Esophagus (tissue), 2 donors: ENCODE results near the gene ACTR1B. TPM values are rescaled to one million over a fixed set of nuclear protein-coding genes. Genes with fewer than 3 reads are reported as not detected.
"Not testable (repeated sequence)": the region's sequence is repeated elsewhere in the genome, so short reads cannot be mapped to it uniquely, and the experiment has no call there.

Experiments
- H3K27ac ChIP-seq, 2 donors: one replicate each; pipeline ENCODE4 v1.5.1; 2013; ENCODE audit warnings: low read depth in 2 of 2, mild to moderate bottlenecking in 2 of 2, inconsistent platforms in 1 of 2, low read length in 1 of 2, moderate library complexity in 1 of 2
- H3K27me3 ChIP-seq, 2 donors: one replicate each; pipeline ENCODE4 v1.6.1; 2013; ENCODE audit warnings: low read length in 2 of 2, control low read depth in 1 of 2, mild to moderate bottlenecking in 1 of 2; ENCODE audit not compliant: insufficient read depth in 2 of 2, control insufficient read depth in 1 of 2
- H3K36me3 ChIP-seq, 2 donors: one replicate each; pipeline ENCODE4 v1.6.1; 2013; ENCODE audit warnings: low read length in 1 of 2; ENCODE audit not compliant: control insufficient read depth in 2 of 2, insufficient read depth in 2 of 2
- H3K4me1 ChIP-seq, 2 donors: one replicate each; pipeline ENCODE4 v1.6.1; 2013; ENCODE audit warnings: low read length in 1 of 2; ENCODE audit not compliant: control insufficient read depth in 2 of 2, insufficient read depth in 2 of 2
- H3K4me3 ChIP-seq, 2 donors: one replicate each; pipeline ENCODE4 v1.5.1; 2013; ENCODE audit warnings: low read length in 2 of 2, mild to moderate bottlenecking in 2 of 2, low read depth in 1 of 2, moderate library complexity in 1 of 2
- H3K9me3 ChIP-seq, 2 donors: one replicate each; pipeline ENCODE4 v1.6.1; 2013; ENCODE audit warnings: mild to moderate bottlenecking in 2 of 2, low read depth in 1 of 2, low read length in 1 of 2, moderate library complexity in 1 of 2; ENCODE audit not compliant: control insufficient read depth in 2 of 2, insufficient read depth in 1 of 2
- WGBS, 2 donors: extraction: QIAGEN DNeasy Blood & Tissue Kit; methylation state at CpG; one replicate each; pipeline ENCODE4 v1.1.7; 2013; 5-methylcytosine and 5-hydroxymethylcytosine counted together
- polyA plus RNA-seq, 2 donors: library from polyadenylated mRNA; stranded (reverse); fragments of 200-250 nt; gene quantifications; one replicate each; pipeline ENCODE4 v1.2.3, GENCODE V29; 2013
- donor health status: healthy with polysubstance abuse.
- donor health status: Bipolar disorder and iron deficiency.

Gene ACTR1B
- polyA plus RNA-seq, 2 donors = 39.2 to 40.9 TPM

DNA sequence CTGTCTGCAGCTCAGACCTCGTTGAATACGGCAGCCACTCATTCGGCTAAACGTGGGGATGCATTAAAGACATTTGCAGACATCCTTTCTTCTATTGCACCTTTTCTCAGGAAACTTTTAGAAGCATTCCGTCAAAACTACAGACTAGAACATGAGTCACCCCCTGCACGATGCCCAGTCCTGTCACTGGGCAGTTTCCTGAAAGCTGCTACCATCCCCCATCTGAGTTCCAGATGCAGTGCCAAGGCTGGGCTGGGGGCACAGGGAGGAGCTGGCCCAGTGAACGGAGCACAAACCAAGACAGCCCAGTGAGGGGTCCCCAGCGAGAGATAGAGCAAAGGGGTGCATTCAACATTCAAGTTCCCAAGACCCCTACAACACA is 37.8 kb downstream of the ACTR1B start:
- 64 to 75% methylated on average over 8 of the region's 8 CpGs for WGBS, 2 donors

DNA sequence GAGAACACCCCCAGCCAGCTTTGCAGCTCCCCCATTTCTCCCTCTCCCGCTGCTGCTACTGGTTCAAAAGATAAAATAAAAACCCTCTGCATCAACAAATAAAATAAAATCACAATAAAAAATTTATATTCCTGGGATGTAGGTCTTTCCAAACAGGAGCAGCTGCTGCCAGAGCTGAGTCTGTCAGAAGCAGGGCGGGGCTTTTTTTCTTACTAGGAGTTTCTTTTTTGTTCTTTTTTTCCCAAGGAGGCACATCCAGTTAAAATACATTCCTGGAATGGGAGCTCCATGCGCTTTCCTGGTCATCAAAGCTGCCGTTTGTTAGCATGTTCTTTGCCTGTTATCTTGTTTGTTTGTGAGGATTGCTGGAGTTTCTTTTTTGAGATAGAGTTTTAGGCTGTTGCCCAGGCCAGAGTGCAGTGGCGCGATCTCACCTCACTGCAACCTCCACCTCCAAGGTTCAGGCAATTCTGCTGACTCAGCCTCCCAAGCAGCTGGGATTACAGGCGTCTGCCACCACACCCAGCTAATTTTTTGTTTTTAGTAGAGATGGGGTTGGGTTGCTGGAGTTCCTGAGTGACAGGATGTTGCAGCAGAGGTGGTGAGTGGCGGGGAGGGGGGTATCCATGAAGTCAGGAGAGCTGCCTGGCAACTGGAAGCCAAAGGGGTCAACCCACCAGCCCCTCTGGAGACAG is 38.3 kb downstream of the ACTR1B start:
- not testable (repeated sequence) for H3K4me1 ChIP-seq, H3K27me3 ChIP-seq, H3K36me3 ChIP-seq, H3K9me3 ChIP-seq, H3K27ac ChIP-seq, H3K4me3 ChIP-seq
- WGBS, 2 donors = 20 to 37% methylated on average over 2 to 4 of the region's 8 CpGs

More for the DNA sequence above, 37.8 kb downstream of the ACTR1B start:
- not testable (repeated sequence) for H3K27me3 ChIP-seq, H3K4me3 ChIP-seq, H3K27ac ChIP-seq, H3K4me1 ChIP-seq, H3K9me3 ChIP-seq, H3K36me3 ChIP-seq

DNA sequence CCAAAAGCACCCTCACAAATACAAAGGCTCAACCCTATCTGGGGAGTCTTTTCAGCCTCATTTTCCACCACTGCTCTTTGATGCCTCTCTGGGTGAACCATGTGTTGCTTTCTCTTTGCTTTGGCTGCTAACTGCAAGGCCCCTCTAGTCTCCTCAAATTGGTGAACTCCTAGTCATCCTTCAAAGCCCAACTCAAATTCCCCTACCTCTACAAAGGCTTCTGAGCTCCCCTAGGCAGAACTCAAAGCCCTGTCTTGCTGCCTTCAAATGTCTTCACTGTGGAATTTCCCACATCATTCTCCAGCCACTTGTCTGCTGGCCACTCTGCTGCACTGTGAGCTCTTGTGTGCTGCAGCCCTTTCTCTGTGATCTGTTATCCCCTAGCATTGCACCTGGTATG is 40.9 kb downstream of the ACTR1B start:
- H3K9me3 ChIP-seq, H3K4me1 ChIP-seq, H3K27ac ChIP-seq, H3K36me3 ChIP-seq, H3K27me3 ChIP-seq, H3K4me3 ChIP-seq: not testable (repeated sequence)

DNA sequence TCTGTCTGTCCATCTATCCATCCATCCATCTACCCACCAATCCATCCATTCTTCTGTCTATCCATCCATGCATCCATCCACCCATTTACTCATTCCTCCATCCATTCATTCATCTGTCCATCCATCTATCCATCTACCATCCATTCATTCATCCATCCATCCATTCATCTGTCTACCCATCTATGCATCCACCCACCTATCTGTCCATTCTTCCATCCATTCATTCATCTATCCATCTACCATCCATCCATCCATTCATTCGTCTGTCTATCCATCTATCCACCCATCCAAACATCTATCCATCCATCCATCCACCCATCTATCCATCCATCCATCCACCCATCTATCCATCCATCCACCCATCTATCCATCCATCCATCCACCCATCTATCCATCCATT is 43.4 kb downstream of the ACTR1B start:
- not testable (repeated sequence) for H3K27me3 ChIP-seq, H3K4me1 ChIP-seq, H3K36me3 ChIP-seq, H3K4me3 ChIP-seq, H3K27ac ChIP-seq, H3K9me3 ChIP-seq
- WGBS, 2 donors = 87 to 94% methylated on average over 1 of the region's 1 CpG

DNA sequence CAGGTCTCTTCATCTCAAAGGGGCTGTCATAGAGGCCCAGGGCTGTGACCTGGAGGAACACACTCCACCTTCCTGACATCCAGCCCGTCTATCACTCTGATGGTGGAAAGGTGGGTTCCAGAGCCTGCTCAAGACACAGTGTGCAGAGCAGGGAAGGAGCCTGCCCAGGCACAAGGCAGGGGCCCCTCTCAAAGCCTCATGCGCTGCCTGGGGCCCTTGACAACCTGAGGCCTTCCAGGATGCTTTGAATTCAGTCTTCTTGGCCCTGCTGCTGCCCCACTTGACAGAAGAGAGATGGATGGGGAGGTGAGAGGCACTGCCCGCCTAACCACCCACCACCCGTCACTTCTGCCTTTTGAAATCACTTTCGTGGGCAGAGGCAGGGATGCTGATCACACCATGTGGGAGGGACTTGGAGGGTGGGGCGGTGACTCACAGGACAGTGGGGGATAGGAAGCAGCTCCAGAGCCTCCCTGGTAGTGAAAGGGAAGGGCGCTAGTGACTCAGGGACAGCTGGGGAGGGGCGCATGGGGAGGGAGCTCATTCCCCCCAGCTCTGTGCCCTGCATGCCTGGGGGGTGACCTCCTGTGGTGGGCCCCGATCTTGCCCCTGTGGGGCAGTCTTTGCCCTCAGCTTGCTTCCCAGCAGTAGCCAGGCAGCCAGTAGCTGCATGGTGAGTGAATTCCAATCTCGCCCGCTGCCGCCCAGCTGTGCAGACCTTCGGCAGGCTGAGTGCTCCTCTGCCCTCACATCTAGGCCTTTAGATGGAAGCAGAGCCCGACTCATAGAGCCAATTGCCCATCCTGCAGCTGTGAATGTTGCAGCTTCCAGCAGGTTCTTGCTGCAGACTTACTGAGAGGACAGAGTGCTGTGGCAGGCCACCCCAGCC is 44.7 kb downstream of the ACTR1B start:
- not testable (repeated sequence) for H3K36me3 ChIP-seq, H3K4me1 ChIP-seq, H3K27ac ChIP-seq, H3K4me3 ChIP-seq, H3K27me3 ChIP-seq, H3K9me3 ChIP-seq
- 60 to 62% methylated on average over 6 to 7 of the region's 14 CpGs for WGBS, 2 donors

DNA sequence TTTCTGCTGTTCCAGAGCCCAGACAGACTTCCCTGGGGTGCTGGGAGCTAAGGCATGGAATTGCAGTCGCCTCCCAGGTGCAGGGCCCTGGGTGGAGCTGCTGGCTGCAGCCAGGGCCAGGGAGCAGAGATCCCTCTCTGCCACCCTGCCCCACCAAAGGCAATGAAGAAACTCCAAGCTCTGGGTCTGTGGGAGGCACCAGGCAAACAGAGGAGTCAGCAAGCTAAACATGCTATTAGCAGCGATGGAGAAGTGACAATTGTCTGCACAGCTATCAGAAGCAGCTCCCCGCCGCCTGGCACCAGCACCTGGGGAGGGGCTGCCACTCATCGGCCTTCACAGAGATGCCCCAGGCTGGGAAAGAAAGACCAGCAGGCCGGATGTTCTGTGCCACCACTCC is 45.9 kb downstream of the ACTR1B start:
- WGBS, 2 donors = 88 to 93% methylated on average over 6 of the region's 6 CpGs
- no peak overlapping the region for H3K27ac ChIP-seq
- no peaks in the 10 kb centered on the region for H3K27me3 ChIP-seq
- no peaks in the 10 kb centered on the region for H3K9me3 ChIP-seq
- no peaks in the 10 kb centered on the region for H3K36me3 ChIP-seq
- no peaks in the 10 kb centered on the region for H3K4me1 ChIP-seq
- H3K4me3 ChIP-seq = no peak overlapping the region

DNA sequence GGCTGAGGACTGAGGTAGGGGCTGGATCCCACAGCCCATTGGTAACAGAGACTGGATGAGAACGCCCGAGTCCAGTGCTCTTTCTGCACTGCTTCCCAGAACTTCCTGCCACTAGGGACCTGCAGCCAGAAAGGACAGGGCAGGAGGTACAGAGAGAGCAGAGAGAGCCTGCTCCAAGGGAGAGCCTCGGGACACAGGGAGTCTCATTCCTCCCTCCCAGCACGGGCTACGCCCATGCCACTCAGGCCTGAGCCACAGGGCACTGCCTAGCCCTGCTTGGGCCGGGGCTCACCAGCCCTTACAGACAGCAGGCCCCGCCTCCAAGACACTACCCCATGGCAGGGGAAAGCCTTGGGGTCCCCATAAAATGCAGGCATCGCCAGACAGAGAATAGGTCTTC is 48.1 kb downstream of the ACTR1B start:
- H3K27ac ChIP-seq, H3K36me3 ChIP-seq, H3K9me3 ChIP-seq, H3K4me1 ChIP-seq, H3K27me3 ChIP-seq, H3K4me3 ChIP-seq: not testable (repeated sequence)
- WGBS, 2 donors = no CpG with 5 or more reads among the region's 8 CpGs

DNA sequence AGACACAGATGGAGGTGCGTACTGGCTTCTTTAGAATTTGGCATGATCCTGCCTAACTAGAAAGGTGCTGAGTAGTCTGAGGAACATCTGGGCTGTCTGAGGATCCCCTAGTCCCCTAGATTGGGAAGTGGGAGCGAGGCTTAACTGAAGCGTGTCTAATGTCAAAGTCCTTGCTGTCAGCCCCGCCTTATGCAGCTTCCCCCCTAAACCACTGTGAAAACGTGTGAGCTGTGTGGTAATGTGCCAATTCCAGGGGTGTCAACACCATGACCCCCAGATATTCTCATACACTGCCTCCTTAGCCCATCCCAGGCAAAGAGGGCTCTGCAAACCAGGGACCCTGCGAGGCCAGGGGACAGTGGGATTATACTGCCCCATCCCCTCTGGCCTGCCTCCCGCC is 51.9 kb downstream of the ACTR1B start:
- 56 to 67% methylated on average over 2 to 3 of the region's 7 CpGs for WGBS, 2 donors

DNA sequence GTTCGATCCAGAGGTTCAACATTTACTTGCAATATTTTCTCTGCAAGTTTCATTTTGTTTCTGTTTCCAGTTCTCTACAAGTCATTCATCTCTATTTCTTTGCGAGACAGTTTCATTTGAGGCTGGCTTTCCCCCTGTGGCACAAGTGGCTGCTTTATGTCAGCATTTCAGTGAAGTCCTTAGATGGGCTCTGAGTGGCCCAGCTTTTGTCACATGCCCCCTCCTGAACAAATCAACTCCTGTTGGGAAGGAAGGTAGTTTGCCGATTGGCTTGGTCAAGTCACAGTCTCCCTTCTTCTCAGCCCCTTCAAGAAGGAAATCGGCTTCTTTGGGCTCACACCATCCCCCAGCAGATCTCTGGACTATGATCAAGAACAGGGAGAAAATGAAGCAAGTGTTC is 55.1 kb downstream of the ACTR1B start:
- not testable (repeated sequence) for H3K9me3 ChIP-seq, H3K4me3 ChIP-seq, H3K4me1 ChIP-seq, H3K36me3 ChIP-seq, H3K27ac ChIP-seq, H3K27me3 ChIP-seq
- WGBS, 2 donors = 86 to 90% methylated on average over 4 of the region's 4 CpGs

More for the DNA sequence above, 51.9 kb downstream of the ACTR1B start:
- not testable (repeated sequence) for H3K9me3 ChIP-seq, H3K36me3 ChIP-seq, H3K4me1 ChIP-seq, H3K4me3 ChIP-seq, H3K27ac ChIP-seq, H3K27me3 ChIP-seq
